ENCODE measurements around the gene TBPL2.
"Not testable (repeated sequence)": the region's sequence is repeated elsewhere in the genome, so short reads cannot be mapped to it uniquely, and the experiment has no call there.

Gene TBPL2

DNA sequence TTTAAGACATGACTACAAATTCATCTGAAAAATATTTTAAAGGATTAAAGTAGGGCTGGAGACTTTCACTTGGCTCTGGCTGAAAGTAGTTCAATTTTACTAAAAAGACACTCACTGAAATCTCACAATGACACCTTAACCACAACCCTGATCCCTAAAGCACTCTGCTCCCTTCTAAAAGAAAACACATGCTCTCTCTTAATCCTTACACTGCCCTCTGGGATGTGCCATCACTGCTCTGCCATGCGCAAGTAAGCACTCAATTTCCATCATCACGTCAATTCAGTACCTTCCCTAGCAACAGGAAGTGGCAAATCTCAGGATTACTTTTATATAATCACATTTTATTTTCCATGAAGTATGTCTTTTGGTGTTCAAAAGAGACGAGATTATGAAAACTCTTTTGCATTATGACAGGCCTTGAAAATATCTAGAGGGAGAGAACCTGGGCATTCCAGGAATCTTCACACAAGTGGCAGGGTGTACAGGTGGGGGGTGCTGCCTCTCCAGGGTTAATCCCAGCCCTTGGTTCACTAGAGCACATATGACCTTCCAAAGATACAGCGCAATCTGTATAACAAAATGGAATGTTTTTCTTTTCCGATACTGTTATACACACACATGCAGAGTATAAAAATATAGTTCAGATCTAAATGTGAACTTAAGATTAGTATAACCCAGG, 36.1 kb downstream of the TBPL2 start:
- no peak for DNase-seq (ENCODE audit: low spot score)

DNA sequence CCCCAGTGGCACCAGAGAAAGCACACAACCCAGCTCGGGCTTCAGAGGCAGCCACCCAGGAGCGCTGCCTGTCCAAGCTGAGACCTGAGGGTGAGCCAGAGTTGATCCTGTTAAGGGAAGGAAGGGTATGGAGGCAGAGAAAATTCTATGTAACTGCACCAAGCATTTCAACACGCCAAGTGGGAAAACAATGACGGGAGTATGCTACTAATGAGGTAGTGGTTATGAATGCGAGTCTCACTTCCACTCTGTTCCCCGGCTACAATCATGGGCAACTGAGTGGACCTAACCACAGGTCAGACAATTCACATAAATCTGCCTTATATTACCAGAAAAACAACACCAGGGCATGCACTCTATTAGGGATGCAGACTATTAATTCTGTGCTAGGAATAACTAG, 38.7 kb downstream of the TBPL2 start:
- no peak for DNase-seq (ENCODE audit: low spot score)

DNA sequence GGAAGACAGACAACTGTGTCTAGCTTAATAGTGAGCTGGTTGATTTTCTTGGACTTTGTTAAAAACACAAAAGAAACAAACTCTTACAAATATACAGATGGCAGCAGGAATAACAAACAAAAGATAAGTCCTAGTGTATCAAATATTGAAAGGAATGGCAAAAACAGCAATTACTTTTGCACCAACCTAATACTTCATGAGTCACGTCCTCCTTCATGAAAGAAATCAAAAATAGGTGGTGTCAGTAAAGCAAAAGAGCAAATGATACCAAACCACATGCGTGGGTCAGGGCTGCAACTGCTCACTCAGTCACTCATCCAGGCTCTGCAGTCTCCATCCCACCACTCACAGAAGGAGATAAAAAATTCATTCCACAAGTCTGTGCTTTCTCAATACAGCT, 40.6 kb downstream of the TBPL2 start:
- no peak for DNase-seq (ENCODE audit: low spot score)

DNA sequence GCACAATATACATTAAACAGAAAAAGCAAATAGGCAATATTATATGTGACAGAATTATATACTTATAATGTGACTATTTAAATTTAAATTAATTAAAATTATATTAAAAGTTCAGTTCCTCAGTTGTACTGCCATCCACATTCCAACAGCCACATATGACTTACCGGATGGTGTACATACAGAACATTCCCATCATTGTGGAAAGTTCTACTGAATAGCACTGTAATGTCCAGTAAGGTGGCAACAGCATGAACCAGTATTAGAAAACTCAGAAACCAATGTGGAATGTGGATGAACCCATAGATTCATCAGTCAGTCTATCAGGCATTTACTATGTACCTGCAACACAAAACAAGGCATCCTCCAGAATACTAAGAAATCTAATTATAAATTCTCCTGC, 41.2 kb downstream of the TBPL2 start:
- no peak for DNase-seq (ENCODE audit: low spot score)

DNA sequence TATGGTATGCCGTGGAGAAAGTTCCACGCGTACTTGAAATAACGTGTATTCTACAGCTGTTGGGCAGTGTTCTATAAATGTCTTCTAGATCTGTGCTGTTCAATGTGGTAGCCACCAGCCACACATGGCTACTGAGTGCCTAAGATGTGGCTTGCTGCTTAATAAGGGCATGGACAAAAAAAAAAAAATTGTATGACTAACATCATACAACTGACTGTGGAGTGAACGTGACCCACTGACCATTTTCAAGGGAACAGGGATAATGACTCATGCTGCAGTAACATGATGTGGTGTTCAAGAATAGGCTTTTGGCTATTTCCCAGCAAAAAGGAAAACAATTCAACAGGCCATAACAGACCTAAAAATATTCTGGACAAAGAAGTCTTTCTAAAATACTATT, 41.7 kb downstream of the TBPL2 start:
- no peak for DNase-seq (ENCODE audit: low spot score)

DNA sequence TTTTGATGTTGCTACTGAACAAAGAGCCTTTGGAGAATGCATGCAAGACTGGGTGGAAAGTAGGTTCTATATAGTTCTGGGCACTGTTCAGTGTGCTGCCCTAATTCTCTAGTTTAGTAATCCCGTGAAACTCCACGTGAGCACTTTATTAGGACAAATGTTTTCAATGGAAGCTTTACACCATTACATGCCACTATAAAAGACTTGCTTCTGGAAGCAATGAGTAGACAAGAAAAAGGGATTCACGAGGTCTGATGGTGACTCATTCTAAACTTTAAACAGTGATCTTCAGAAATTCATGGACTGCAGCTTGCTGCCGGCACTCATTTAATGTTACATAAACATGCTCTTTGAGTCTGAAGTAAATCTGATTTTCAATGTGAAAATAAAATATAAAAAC, 51.1 kb downstream of the TBPL2 start:
- DNase-seq (ENCODE audit: low spot score), result no peak

DNA sequence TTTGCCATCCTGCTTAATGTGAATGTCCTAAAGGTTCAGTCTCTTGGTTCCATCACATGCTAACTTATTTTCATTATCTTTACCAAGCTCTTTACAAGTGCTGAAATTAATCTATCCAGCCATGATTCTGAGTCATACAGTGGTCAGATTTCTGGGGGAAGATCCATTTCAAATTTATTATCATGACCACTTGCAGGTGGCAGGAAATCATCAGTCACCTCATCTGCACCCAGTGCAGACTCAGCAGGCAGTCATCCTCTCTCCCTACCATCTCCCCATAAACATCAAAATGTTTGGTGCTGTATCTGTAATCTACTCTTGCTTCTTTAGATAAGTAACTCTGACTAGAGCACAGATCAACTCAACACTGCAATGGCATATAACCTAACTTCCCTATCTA, 52.3 kb downstream of the TBPL2 start:
- DNase-seq (ENCODE audit: low spot score), result no peak

DNA sequence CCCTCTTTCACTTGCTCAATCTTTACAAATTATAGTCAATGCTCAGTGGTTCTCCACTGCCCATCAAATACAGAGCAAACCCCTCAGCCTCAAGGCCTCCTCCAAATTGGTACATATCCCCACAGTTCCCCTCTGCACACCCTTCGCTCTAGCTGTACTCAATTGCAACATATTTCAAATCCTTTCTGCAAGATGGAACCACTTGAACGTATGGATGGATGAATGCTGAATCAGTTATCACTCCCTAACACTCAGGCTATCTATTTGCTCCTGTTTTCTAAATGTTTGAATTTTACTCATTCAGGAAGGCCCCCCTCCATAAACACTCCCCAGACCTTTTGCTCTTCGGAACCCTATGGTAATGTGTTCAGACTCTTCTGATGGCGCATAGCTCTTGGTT, 53.3 kb downstream of the TBPL2 start:
- no peak for DNase-seq (ENCODE audit: low spot score)

DNA sequence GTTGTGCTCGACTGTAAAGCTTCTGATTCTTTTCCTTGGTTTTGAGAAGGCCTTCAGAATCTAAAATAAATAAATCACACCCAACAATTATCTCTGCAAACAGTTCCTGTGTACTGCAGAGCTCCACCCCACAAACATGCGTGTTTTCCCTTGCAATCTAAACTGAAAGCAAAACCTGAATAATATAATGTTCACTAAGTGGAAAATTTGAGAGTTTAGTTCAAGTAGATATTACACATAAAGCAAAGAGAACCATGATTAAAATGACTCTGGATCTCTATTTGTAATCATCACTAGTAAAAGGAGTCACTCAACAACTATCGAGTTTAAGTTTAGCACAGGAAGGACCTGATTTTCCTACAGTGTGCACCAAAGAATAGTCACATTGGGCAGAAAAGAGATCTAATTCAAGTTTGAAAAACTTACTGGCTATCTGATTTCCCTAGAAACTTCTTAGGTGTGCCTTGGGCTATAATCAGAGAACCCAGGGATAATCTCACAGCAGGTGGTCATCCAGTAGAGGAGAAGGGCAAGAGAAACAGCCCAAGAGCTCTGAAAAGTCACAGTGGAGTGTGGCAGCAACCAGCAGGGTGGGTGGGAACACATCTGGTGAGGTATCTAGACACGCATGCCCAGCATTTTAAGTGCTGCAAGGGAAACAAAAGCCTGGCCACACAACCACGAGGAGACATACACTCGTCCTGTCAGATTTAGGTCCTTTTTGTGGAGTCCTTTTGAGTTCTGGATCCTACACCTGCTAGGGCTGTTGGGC, 54.2 kb downstream of the TBPL2 start:
- no peak for DNase-seq (ENCODE audit: low spot score)

DNA sequence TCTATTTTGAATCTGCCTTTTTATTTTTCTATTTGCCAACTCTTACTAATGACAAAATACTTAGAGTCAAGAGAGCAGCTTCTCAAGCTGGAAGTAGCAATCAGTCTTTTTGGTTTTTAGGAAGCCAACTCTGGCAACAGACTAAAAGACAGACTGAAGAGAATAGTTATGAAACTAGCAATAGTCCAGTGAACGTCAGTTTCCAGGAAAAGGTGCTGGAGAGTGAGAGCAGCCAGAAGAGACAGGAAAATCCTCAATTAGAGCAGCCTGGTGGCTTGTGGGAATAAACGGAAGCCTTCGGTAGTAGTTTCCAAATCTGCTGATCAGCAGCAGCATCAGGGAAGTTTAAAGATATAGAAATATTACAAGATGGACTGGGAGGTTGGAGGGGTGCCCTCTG, 55.9 kb downstream of the TBPL2 start:
- DNase-seq (ENCODE audit: low spot score), result no peak

DNA sequence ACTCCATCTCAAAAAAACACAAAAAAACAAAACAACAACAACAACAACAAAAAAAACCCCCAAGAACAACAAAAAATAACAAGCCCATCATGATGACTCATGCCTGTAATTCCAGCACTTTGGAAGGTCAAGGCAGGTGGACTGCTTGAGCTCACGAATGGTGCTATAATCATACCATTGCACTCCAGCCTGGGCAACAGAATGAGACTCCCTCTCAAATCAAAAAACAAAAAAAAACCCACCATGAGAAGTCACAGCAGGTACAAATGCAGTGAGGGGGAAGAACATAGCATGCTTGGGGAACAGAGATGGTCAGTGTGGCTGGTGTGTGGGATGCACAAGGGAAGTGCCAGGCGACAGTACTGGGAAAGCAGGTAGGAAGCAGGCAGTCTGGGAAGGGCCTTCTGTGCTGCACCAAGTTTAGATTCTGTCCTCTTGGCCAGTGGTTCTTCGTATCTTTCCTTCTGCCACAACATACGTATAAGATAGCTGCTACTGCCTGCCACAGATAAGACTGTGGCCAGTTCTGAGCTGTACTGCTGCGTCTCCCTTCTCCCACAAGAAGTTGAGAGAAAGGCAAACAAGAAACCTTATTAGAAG, 56.8 kb downstream of the TBPL2 start:
- no peak for DNase-seq (ENCODE audit: low spot score)

DNA sequence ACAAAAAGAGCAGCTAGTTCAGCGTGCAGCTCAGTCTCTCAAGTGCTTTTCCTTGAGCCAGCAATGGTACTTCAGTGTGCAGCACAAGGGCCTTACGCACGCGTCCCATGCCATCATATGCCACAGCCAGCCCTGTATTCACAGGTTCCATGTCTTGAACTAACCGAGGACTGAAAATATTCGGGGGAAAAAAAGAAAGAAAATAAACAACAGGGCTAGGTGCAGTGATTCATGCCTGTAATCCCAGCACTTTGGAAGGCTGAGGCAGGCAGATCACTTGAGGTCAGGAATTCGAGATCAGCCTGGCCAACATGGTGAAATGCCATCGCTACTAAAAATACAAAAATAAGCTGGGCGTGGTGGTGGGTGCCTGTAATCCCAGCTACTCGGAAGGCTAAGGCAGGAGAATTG, 57.4 kb downstream of the TBPL2 start:
- DNase-seq (ENCODE audit: low spot score), result not testable (repeated sequence)

DNA sequence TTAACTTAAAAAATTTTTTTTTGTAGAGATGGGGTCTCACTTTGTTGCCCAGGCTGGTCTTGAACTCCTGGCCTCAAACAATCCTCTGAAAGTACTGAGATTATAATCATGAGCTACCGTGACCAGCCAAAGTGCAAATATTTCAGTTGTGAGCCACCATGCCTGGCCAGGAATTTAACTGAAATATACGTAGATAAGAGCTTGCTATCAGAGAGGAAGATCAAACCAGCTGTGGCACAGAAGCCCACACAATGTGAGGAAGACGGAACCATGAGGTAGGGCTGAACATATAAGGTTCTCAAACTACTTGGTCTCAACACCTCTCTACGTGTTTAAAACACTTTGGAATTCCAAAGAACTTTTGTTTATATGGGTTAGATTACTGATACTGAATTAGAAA, 57.9 kb downstream of the TBPL2 start:
- DNase-seq (ENCODE audit: low spot score), result no peak

DNA sequence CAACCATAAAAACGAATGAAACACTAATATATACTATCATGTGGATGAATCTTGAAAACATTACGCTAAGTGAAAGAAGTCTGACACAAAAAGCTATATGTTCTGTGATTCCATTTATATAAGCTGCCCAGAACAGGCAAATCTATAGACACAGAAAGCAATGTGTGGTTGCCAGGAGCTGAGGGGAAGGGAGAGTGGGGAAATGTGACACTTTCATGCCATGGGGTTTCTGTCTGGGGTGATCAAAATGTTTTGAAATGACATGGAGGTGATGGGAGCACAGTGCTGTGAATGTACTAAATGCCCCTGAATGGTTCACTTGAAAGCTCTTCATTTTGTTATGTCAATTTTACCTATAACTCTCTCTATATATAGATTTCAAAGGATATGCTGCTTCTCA, 58.9 kb downstream of the TBPL2 start:
- no peak for DNase-seq (ENCODE audit: low spot score)

DNA sequence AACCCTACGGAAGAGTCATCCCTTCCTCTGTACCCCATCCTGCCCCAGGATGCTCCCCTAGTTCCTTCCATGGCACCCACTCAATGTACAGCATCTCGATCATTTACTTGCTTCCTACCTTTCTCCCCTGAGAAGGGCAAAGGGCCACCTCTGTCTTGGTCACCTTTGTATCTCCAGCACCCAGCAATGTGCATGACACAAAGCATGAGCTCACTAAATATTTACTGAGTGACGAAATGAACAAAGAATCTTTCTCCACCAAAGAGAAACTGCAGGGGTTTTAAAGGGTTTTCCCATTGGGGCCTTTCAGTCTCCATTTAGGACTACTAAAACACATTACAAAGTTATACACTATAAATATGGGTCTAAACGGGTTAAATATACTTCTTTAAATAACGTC, 59.4 kb downstream of the TBPL2 start:
- no peak for DNase-seq (ENCODE audit: low spot score)

DNA sequence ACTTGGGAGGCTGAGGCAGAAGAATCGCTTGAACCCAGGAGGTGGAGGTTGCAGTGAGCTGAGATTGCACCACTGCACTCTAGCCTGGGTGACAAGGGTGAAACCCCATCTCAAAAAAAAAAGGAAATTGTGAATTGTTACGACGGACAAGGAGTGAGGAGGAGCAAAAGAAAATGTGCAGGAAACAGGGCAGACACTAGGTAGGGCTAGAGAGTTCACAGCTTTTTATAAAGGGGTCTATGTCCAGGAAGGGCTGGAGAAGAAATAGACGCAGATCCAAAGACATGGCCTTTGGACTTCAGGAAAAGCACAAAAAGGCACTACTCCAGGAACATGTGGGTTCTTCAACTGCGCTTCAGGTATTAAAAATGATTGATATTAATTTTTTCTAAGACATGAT, 63.2 kb downstream of the TBPL2 start:
- DNase-seq (ENCODE audit: low spot score), result no peak

DNA sequence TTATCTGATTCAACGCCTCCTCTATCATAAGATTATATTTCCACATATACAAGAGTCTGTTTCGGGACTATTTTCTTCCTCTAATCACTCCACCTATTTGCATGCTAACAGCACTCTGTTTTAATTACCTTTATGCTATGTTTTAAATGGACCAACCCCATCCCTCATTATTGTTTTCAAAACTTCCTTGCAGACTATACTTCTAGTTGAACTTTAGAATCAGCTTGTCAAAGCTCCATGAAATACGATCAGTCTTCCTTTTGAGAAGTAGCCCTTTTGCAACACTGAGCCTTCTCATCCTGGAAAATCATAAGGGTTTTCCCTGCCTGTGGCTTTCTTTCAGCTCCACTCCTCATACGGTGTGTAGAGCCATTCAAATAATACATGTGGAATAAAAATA, 65.6 kb downstream of the TBPL2 start:
- DNase-seq (ENCODE audit: low spot score), result no peak

DNA sequence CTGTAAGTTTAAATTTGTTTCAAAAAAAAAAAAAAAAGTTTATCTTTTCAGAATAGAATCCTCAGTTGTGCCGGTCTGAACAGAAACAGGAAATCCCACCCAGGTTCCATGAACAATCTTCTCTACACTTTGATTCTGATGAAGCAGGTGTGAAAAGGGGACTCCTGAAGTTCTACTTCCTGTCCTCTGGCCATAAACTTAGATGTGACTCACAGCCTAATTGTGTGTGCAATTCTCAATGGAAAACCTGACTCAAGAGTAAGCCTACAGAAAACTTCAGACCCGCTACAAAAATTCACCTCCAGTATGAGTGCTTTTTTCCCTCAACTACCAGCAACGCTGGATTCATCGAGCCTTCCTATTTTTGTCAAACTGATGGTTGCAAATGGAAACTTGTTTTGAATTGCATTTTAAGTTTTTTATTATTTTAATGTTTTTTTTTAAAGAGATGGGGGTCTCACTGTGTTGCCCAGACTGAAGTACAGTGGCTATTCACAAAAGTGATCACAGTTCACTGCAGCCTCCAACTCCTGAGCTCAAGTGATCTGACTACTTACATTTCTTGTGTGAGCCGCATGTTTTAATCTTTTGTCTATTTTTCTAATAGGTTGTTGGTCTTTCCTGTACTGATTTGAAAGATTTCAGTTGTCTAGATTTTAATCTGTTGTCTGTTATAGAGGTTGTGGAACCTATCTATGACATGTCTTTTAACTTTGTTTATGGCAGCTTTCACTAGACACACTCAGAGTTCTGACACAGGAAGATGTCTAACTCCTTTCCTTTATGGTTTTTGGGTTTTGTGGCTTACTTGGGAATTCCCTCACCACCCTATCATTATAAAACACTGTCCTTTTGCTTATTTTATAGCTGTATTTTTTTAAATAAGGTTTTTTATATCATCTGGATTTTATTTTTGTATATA, 66.4 kb downstream of the TBPL2 start:
- no peak for DNase-seq (ENCODE audit: low spot score)

DNA sequence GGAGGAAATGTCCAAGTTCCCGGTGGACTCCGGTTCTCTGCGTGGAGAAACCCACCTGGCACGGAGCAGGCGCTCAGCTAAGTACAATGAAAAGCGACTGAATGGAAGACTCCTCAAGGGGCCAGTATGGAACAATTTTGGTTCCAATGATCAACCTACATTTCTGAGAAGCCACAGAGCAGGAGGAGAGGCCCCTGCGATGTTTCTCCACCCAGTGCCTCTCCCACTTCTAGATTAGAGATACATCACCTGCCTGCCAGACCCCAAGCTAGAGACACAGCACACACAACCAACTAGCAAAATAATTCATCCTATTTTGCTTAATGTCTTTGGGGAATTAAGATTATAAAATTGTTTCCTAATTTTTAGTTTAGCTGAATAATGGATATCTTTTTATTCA, 67.6 kb downstream of the TBPL2 start:
- DNase-seq (ENCODE audit: low spot score), result no peak

DNA sequence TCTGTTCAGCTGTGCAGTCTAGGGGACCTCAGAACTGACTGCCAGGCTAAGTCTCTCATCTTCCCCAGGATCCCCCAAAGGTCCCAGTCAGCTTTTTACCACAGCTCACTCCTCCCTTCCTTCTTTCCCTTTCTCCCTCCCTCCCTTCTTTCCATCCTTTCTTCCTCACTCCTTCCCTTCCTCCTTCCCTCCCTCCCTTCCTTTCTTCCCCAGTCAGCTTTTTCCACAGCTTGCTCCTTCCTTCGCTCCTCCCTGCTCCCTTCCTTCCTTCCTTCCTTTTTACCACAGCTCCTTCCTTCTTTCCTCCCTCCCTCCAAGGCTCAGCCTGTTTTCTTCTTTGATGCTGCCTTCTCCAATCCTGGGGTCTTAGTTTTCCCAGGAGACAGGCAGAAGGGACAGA, 68.0 kb downstream of the TBPL2 start:
- no peak for DNase-seq (ENCODE audit: low spot score)

DNA sequence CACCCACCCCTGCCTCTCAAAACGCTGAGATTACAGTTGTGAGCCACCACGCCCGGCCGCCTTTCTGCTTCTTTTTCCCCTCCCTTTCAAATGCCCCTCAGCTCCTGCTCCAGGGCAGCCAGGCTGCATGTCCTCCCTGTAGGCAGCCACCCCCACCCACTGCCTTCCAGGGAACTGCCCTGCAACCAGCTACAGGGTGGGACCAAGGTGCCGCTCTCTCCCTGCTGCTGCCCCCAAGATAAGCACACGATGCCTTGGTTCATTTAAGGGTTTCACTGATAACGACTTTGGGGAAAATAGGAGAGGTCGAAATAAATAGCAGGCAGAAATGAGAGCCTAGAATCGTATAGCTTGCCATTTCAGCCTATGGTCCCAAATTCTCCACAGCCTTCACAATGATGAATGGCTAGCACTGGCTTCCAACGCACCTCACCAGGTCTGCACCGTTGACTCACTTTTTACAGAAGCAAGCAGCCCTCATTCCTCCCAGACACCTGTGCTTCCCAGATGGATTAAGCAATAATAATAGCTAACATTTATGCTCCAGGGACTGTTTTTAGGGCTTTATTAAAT, 69.4 kb downstream of the TBPL2 start:
- DNase-seq (ENCODE audit: low spot score), result no peak

DNA sequence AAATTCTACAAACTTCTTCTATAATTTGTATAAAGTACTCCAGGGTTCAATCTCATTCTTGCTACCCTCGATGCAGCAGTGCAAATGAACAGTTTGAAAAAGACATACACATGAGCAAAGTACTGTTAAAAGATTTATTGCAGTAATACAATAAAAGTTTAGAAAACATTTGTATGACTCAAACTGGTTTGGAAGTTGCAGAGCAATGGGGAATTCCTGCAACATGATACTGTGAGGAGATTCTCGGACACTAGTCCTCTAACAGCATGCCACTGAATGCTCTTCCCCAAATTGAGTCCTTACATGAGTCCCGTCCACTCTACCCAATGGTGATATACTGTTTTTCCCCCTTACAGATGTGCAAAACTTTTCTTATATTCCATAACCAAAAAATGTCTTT, 74.1 kb downstream of the TBPL2 start:
- DNase-seq (ENCODE audit: low spot score), result no peak

Data from pons (tissue), 1 donor.